SK-N-SH treated with all-trans-retinoic acid at 6 μM for 48 hours (cell line): ENCODE measurements around the gene IL17RB.

Experiments
- CREB5 ChIP-seq: fragments of 250-450 bp; sonication (Bioruptor Pico); IDR thresholded peaks from 2 replicates; pipeline ENCODE4 v1.5.1; 2020; ENCODE audit warnings: low read depth, mild to moderate bottlenecking, moderate library complexity
- PATZ1 ChIP-seq: fragments of 250-450 bp; sonication (Bioruptor Pico); IDR thresholded peaks from 2 replicates; pipeline ENCODE4 v1.8.0; 2020; ENCODE audit warnings: mild to moderate bottlenecking, moderate library complexity, borderline replicate concordance
- PPARA ChIP-seq: fragments of 250-450 bp; sonication (Bioruptor Pico); IDR thresholded peaks from 2 replicates; pipeline ENCODE4 v1.5.0; 2020; ENCODE audit warnings: mild to moderate bottlenecking, borderline replicate concordance
- ZFP30 ChIP-seq: fragments of 450-650 bp; formaldehyde crosslinking; IDR thresholded peaks from 2 replicates; pipeline ENCODE4 v1.5.0; 2022; ENCODE audit warnings: mild to moderate bottlenecking, moderate library complexity

GRCh38 chr3:53902067-53902466 lies 55.7 kb downstream of the IL17RB start:
- no peak for TF ChIP-seq ZFP30 (CRISPR knock-in tag)
- TF ChIP-seq PPARA (CRISPR knock-in tag): no peak
- TF ChIP-seq PATZ1 (CRISPR knock-in tag): no peak
- TF ChIP-seq CREB5: no peak
